ENCODE measurements around the gene ZNF500.

DNA sequence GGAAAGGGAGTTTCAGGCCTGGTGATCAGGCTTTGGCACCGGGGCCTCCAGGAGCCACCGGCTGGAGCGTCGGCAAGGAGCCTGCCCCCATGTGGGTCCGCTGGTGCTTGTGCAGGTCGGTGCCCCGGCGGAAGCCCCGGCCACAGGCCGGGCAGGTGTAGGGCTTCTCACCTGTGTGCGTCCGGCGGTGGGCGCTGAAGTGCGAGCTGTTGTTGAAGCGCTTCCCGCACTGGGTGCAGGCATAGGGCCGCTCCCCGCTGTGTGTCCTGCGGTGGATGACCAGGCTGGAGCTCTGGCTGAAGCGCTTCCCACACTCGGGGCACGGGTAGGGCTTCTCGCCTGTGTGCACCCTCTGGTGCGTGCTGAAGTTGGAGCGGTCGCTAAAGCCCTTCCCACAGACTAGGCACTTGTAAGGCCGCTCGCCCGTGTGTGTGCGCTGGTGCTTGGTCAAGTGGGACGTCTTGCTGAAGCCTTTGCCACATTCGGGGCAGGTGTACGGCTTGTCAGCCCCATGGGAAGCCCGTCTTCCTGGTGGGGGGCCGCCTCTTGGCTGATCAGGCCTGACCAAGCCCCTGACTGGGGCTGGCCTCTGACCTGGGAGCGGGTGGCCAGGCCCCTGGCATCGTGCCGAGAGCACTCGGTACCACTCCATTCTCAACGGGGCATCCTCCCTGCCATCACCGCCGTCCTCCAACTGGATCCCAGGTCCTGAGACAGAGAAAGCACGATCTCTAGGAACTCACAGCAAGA is 14.4 kb downstream of the ZNF500 start:
- TF ChIP-seq POLR2AphosphoS5 (IDR thresholded peaks at IDR 0.05; ENCODE audit: low read depth, low read length): no peak
- TF ChIP-seq, protein P1, sequence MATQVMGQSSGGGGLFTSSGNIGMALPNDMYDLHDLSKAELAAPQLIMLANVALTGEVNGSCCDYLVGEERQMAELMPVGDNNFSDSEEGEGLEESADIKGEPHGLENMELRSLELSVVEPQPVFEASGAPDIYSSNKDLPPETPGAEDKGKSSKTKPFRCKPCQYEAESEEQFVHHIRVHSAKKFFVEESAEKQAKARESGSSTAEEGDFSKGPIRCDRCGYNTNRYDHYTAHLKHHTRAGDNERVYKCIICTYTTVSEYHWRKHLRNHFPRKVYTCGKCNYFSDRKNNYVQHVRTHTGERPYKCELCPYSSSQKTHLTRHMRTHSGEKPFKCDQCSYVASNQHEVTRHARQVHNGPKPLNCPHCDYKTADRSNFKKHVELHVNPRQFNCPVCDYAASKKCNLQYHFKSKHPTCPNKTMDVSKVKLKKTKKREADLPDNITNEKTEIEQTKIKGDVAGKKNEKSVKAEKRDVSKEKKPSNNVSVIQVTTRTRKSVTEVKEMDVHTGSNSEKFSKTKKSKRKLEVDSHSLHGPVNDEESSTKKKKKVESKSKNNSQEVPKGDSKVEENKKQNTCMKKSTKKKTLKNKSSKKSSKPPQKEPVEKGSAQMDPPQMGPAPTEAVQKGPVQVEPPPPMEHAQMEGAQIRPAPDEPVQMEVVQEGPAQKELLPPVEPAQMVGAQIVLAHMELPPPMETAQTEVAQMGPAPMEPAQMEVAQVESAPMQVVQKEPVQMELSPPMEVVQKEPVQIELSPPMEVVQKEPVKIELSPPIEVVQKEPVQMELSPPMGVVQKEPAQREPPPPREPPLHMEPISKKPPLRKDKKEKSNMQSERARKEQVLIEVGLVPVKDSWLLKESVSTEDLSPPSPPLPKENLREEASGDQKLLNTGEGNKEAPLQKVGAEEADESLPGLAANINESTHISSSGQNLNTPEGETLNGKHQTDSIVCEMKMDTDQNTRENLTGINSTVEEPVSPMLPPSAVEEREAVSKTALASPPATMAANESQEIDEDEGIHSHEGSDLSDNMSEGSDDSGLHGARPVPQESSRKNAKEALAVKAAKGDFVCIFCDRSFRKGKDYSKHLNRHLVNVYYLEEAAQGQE (IDR thresholded peaks at IDR 0.05; ENCODE audit: insufficient read depth in 1 of 2, low read depth in 2 of 2, low read length in 2 of 2): no peak
